HG03575 (cell line): Measurements from ENCODE around the gene CTAGE6.
"Not testable (repeated sequence)": the region's sequence is repeated elsewhere in the genome, so short reads cannot be mapped to it uniquely, and the experiment has no call there.

Experiments
- ATAC-seq: cut with Tn5 transposase; IDR thresholded peaks from one replicate; pipeline ENCODE4 v1.9.1; 2021; ENCODE audit not compliant: unreplicated experiment, insufficient number of reproducible peaks, low FRiP score; ENCODE audit errors: extremely low read depth

Gene CTAGE6

GRCh38 chr7:143727561-143727960 is 29.9 kb downstream of the CTAGE6 start:
- not testable (repeated sequence) for ATAC-seq

- not testable (repeated sequence) for ATAC-seq
These were observed 31.4 kb downstream of the CTAGE6 start for GRCh38 chr7:143726143-143726542.

GRCh38 chr7:143720335-143720734 is 37.2 kb downstream of the CTAGE6 start:
- ATAC-seq: not testable (repeated sequence)

GRCh38 chr7:143715543-143716193 is 41.8 kb downstream of the CTAGE6 start:
- ATAC-seq: not testable (repeated sequence)

- ATAC-seq: not testable (repeated sequence)
These were observed 42.7 kb downstream of the CTAGE6 start for GRCh38 chr7:143714581-143715454.

- not testable (repeated sequence) for ATAC-seq
These were observed 45.1 kb downstream of the CTAGE6 start for GRCh38 chr7:143712381-143712780.

GRCh38 chr7:143711727-143712324 is 45.7 kb downstream of the CTAGE6 start:
- ATAC-seq: not testable (repeated sequence)

- ATAC-seq: not testable (repeated sequence)
These were observed 47.6 kb downstream of the CTAGE6 start for GRCh38 chr7:143709895-143710294.
